B cell (primary cell): ENCODE measurements around the gene NUCKS1. TPM values are rescaled to one million over a fixed set of nuclear protein-coding genes. Genes with fewer than 3 reads are reported as not detected.
A peak's percentile ranks its signal among the peaks of the same experiment; 100 is the strongest.

ENCODE experiments used
- ATAC-seq: fragments of 200-7000 bp; cut with Tn5 transposase; one replicate; pipeline ENCODE4 v1.10.0; 2021; ENCODE audit warnings: low read depth, mild to moderate bottlenecking, moderate number of reproducible peaks, moderate library complexity
- CTCF ChIA-PET: fragments of 350-600 bp; sonication (Branson Sonifier 250); formaldehyde crosslinking; loops from one replicate; lab custom pipeline; 2021; ENCODE audit warnings: antibody characterized with exemption, inconsistent platforms; lab: Charles Lee
- POLR2A ChIA-PET: fragments of 350-600 bp; sonication (Branson Sonifier 250); formaldehyde crosslinking; loops from one replicate; lab custom pipeline; 2021; ENCODE audit warnings: antibody characterized with exemption; lab: Charles Lee
- DNase-seq: peaks from one replicate; pipeline ENCODE4 v3.0.0; 2013
- H2AFZ ChIP-seq: 2 replicates; pipeline ENCODE4 v1.6.1; 2012; ENCODE audit warnings: mild to moderate bottlenecking, low read depth, low read length; ENCODE audit not compliant: insufficient read depth, poor library complexity, severe bottlenecking
- H3K27ac ChIP-seq, 2 donors: 1 replicate in 1 of 2; 2 replicates in 1 of 2; pipeline ENCODE4 v1.5.1; 2012 to 2013; ENCODE audit warnings: low read length in 2 of 2, mild to moderate bottlenecking in 2 of 2, moderate library complexity in 1 of 2
- H3K27me3 ChIP-seq, 4 experiments: fragments of 200-600 bp in 1 of 4; sonication (generic) in 1 of 4; replicated peaks in 1 of 4; 1 replicate in 2 of 4; 2 replicates in 2 of 4; pipeline versions ENCODE4 v1.6.1 to v1.7.0; 2013 to 2016; ENCODE audit warnings: low read length in 3 of 4, mild to moderate bottlenecking in 2 of 4, mixed read lengths in 1 of 4, moderate library complexity in 1 of 4; ENCODE audit not compliant: insufficient read depth in 4 of 4, control insufficient read depth in 3 of 4; ENCODE audit errors: control extremely low read depth in 1 of 4
- H3K36me3 ChIP-seq, 2 experiments: replicated peaks in 1 of 2; 1 replicate in 1 of 2; 2 replicates in 1 of 2; pipeline versions ENCODE4 v1.6.1 to v1.7.1; 2013; ENCODE audit warnings: low read length in 1 of 2; ENCODE audit not compliant: insufficient read depth in 2 of 2, control insufficient read depth in 1 of 2; ENCODE audit errors: control extremely low read depth in 1 of 2, extremely low read depth in 1 of 2
- H3K4me1 ChIP-seq, 2 donors: fragments of 200-600 bp in 1 of 2; sonication (generic) in 1 of 2; 1 replicate in 1 of 2; 2 replicates in 1 of 2; pipeline versions ENCODE4 v1.5.1 to v1.6.1; 2013 to 2017; ENCODE audit warnings: low read length in 2 of 2; ENCODE audit not compliant: control insufficient read depth in 2 of 2, insufficient read depth in 2 of 2
- H3K4me2 ChIP-seq: replicated peaks from 2 replicates; pipeline ENCODE3; 2012; ENCODE audit warnings: mild to moderate bottlenecking, low read depth, low read length; ENCODE audit not compliant: poor library complexity, severe bottlenecking
- H3K4me3 ChIP-seq, 5 experiments: fragments of 200-600 bp in 1 of 5; sonication (generic) in 1 of 5; 1 replicate in 3 of 5; 2 replicates in 2 of 5; pipeline versions ENCODE4 v1.5.1 to v1.7.0; 2011 to 2016; ENCODE audit warnings: low read length in 4 of 5, mild to moderate bottlenecking in 4 of 5, low read depth in 2 of 5, control low read depth in 1 of 5, moderate library complexity in 1 of 5; ENCODE audit not compliant: insufficient read depth in 1 of 5; ENCODE audit errors: control extremely low read depth in 1 of 5, extremely low read depth in 1 of 5
- H3K79me2 ChIP-seq: fragments of 200-600 bp; sonication (generic); one replicate; pipeline ENCODE4 v1.6.0; 2016; ENCODE audit warnings: low read length; ENCODE audit not compliant: control insufficient read depth, insufficient read depth
- H3K9ac ChIP-seq: fragments of 200-600 bp; sonication (generic); 2 replicates; pipeline ENCODE4 v1.6.1; 2017; ENCODE audit warnings: mild to moderate bottlenecking, low read length, moderate library complexity
- H3K9me3 ChIP-seq, 3 donors: one replicate each; pipeline versions ENCODE4 v1.6.1 to v1.7.1; 2013; ENCODE audit warnings: low read length in 2 of 3; ENCODE audit not compliant: control insufficient read depth in 2 of 3, insufficient read depth in 1 of 3; ENCODE audit errors: control extremely low read depth in 1 of 3
- H4K20me1 ChIP-seq: 2 replicates; pipeline ENCODE4 v1.6.0; 2012; ENCODE audit warnings: mild to moderate bottlenecking, low read length; ENCODE audit not compliant: insufficient read depth, control insufficient read depth, poor library complexity, severe bottlenecking
- H3K27ac Mint-ChIP-seq: one replicate; pipeline ENCODE4 v1.8.0; 2021; ENCODE audit warnings: mixed read lengths
- H3K27me3 Mint-ChIP-seq: one replicate; pipeline ENCODE4 v1.8.0; 2021; ENCODE audit warnings: mixed read lengths
- H3K4me1 Mint-ChIP-seq: one replicate; pipeline ENCODE4 v1.8.0; 2021; ENCODE audit warnings: mixed read lengths
- H3K4me3 Mint-ChIP-seq: one replicate; pipeline ENCODE4 v1.8.0; 2021; ENCODE audit warnings: mixed read lengths
- H3K9me3 Mint-ChIP-seq: one replicate; pipeline ENCODE4 v1.8.0; 2022; ENCODE audit warnings: mixed read lengths; ENCODE audit not compliant: insufficient read depth
- CTCF ChIP-seq: fragments of 200-600 bp; IDR thresholded peaks from one replicate; pipeline ENCODE4 v1.8.0; 2022; ENCODE audit warnings: antibody characterized with exemption, mild to moderate bottlenecking
- EZH2 ChIP-seq: IDR thresholded peaks from 2 replicates; pipeline ENCODE4 v1.6.1; 2012; ENCODE audit warnings: borderline replicate concordance, low read depth, mild to moderate bottlenecking, moderate library complexity, low read length; ENCODE audit not compliant: insufficient read depth, poor library complexity, severe bottlenecking
- WGBS: methylation state at CpG from one replicate; pipeline ENCODE4 v1.1.5; 2013; ENCODE audit warnings: missing lambda C conversion rate; ENCODE audit not compliant: insufficient coverage; 5-methylcytosine and 5-hydroxymethylcytosine counted together
- intact Hi-C: fragments of 100-400 bp; cut with micrococcal nuclease; formaldehyde crosslinking; loops from one replicate; pipeline ENCODE4 v1.10.0; 2022
- polyA plus RNA-seq: library from polyadenylated mRNA; depleted of rRNA; stranded (reverse); fragments of >200 nt; gene quantifications from 2 replicates; pipeline ENCODE4 v1.2.3, GENCODE V29; 2012
- total RNA-seq, 2 donors: library from RNA; stranded (reverse); fragments of 120-200 nt in 1 of 2; gene quantifications; 1 replicate in 1 of 2; 2 replicates in 1 of 2; pipeline versions ENCODE4 v1.2.3 to v1.2.4, GENCODE V29; 2013 to 2022

The NUCKS1 gene
- total and polyA plus RNA-seq, 2 donors (not counting 1 experiment from before 2014, with no cell fraction given), result 6.5 to 90.1 TPM

- Histone ChIP-seq H3K27ac (no peak overlapping the region), H3K36me3 (no peaks in the 10 kb centered on the region), H3K9ac (no peak overlapping the region), H3K4me2 (no peak overlapping the region), H2AFZ (no peak overlapping the region), H3K4me1 (peaks cover 14 to 15% of the 10 kb centered on the region in 2 donors), H4K20me1 (no peaks in the 10 kb centered on the region), H3K27me3 (no peaks in the 10 kb centered on the region), H3K9me3 (no peaks in the 10 kb centered on the region), H3K79me2 (no peaks in the 10 kb centered on the region), H3K4me3 (no peak overlapping the region)
- ATAC-seq (no peak), DNase-seq (no peak)
- Mint-ChIP-seq H3K4me1 (peaks cover 8% of the 10 kb centered on the region), H3K27me3 (no peaks in the 10 kb centered on the region), H3K4me3 (no peak overlapping the region), H3K27ac (no peak overlapping the region), H3K9me3 (no peaks in the 10 kb centered on the region)
- intact Hi-C loops, result no loop called here
- CTCF ChIA-PET, result interaction anchor here (7.6 kb wide), 1 partner anchor 13 kb away, joined by 68 read pairs; no protein-coding TSS in a partner anchor
- POLR2A ChIA-PET, result no interaction called here
- WGBS, result 83% methylated on average over 2 of the region's 4 CpGs
- TF ChIP-seq EZH2 (no peak), CTCF (no peak)
Observed at GRCh38 chr1:205698921-205699320, 51.1 kb downstream of the NUCKS1 start.

- POLR2A ChIA-PET, result no interaction called here
- no peak for DNase-seq
- no peaks in the 10 kb centered on the region for H3K9me3 ChIP-seq
- ATAC-seq, result no peak
- H3K27me3 Mint-ChIP-seq, result peaks cover 4% of the 10 kb centered on the region
- H3K9me3 Mint-ChIP-seq, result no peaks in the 10 kb centered on the region
- intact Hi-C loops, result no loop called here
- peak overlapping the region; percentile 62 for H2AFZ ChIP-seq
- no peaks in the 10 kb centered on the region for H3K27me3 ChIP-seq
- CTCF ChIA-PET, result interaction anchor here (0.6 to 3.5 kb wide), 5 partner anchors 15 to 266 kb away, joined by 3 to 29 read pairs (median 3); no protein-coding TSS in a partner anchor
- no peaks in the 10 kb centered on the region for H3K79me2 ChIP-seq
- H3K4me1 ChIP-seq, result peaks cover 12 to 13% of the 10 kb centered on the region in 2 donors
- H3K36me3 ChIP-seq, result no peaks in the 10 kb centered on the region
- no peak overlapping the region for H3K27ac Mint-ChIP-seq
- WGBS, result 4% methylated on average over 7 of the region's 12 CpGs
- no peak for TF ChIP-seq CTCF
- TF ChIP-seq EZH2, result no peak
- no peak overlapping the region for H3K27ac ChIP-seq
- H4K20me1 ChIP-seq, result no peaks in the 10 kb centered on the region
- H3K4me3 ChIP-seq, result no peak overlapping the region
- H3K4me3 Mint-ChIP-seq, result no peak overlapping the region
- peak overlapping the region; percentile 53 for H3K4me2 ChIP-seq
- no peak overlapping the region for H3K9ac ChIP-seq
- peaks cover 10% of the 10 kb centered on the region for H3K4me1 Mint-ChIP-seq
Observed at GRCh38 chr1:205693421-205693991, 56.5 kb downstream of the NUCKS1 start.
